ENCODE data around the gene CXCL5. TPM values are rescaled to one million over a fixed set of nuclear protein-coding genes. Genes with fewer than 3 reads are reported as not detected.

CXCL5 gene
- total and polyA plus RNA-seq, 2 experiments from 2014 or later: 7.5 to 7.6 TPM

DNA sequence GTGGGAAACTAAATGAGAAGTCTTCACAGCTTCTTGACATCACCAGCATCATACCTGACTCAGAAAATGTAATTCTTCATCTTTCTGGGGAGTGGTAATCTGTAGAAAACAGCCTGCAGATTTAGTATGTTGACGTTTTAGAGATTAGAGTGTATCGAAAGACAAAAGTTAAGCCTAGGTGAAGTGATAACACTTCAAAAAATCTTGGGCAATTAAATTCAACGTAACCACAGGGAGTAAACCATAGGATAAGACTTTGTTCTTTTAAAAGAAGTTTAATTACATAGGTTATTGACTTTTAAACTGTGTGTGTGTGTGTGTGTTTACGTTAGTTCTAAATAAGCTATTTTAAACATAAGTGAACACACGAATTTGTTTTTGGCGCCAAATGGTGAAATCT is 1.8 kb upstream of the CXCL5 start (continued):
- TF ChIP-seq, protein P1, sequence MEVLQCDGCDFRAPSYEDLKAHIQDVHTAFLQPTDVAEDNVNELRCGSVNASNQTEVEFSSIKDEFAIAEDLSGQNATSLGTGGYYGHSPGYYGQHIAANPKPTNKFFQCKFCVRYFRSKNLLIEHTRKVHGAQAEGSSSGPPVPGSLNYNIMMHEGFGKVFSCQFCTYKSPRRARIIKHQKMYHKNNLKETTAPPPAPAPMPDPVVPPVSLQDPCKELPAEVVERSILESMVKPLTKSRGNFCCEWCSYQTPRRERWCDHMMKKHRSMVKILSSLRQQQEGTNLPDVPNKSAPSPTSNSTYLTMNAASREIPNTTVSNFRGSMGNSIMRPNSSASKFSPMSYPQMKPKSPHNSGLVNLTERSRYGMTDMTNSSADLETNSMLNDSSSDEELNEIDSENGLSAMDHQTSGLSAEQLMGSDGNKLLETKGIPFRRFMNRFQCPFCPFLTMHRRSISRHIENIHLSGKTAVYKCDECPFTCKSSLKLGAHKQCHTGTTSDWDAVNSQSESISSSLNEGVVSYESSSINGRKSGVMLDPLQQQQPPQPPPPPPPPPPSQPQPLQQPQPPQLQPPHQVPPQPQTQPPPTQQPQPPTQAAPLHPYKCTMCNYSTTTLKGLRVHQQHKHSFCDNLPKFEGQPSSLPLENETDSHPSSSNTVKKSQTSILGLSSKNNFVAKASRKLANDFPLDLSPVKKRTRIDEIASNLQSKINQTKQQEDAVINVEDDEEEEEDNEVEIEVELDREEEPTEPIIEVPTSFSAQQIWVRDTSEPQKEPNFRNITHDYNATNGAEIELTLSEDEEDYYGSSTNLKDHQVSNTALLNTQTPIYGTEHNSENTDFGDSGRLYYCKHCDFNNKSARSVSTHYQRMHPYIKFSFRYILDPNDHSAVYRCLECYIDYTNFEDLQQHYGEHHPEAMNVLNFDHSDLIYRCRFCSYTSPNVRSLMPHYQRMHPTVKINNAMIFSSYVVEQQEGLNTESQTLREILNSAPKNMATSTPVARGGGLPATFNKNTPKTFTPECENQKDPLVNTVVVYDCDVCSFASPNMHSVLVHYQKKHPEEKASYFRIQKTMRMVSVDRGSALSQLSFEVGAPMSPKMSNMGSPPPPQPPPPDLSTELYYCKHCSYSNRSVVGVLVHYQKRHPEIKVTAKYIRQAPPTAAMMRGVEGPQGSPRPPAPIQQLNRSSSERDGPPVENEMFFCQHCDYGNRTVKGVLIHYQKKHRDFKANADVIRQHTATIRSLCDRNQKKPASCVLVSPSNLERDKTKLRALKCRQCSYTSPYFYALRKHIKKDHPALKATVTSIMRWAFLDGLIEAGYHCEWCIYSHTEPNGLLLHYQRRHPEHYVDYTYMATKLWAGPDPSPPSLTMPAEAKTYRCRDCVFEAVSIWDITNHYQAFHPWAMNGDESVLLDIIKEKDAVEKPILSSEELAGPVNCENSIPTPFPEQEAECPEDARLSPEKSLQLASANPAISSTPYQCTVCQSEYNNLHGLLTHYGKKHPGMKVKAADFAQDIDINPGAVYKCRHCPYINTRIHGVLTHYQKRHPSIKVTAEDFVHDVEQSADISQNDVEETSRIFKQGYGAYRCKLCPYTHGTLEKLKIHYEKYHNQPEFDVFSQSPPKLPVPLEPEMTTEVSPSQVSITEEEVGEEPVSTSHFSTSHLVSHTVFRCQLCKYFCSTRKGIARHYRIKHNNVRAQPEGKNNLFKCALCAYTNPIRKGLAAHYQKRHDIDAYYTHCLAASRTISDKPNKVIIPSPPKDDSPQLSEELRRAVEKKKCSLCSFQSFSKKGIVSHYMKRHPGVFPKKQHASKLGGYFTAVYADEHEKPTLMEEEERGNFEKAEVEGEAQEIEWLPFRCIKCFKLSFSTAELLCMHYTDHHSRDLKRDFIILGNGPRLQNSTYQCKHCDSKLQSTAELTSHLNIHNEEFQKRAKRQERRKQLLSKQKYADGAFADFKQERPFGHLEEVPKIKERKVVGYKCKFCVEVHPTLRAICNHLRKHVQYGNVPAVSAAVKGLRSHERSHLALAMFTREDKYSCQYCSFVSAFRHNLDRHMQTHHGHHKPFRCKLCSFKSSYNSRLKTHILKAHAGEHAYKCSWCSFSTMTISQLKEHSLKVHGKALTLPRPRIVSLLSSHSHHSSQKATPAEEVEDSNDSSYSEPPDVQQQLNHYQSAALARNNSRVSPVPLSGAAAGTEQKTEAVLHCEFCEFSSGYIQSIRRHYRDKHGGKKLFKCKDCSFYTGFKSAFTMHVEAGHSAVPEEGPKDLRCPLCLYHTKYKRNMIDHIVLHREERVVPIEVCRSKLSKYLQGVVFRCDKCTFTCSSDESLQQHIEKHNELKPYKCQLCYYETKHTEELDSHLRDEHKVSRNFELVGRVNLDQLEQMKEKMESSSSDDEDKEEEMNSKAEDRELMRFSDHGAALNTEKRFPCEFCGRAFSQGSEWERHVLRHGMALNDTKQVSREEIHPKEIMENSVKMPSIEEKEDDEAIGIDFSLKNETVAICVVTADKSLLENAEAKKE (CRISPR knock-in tag; IDR thresholded peaks at IDR 0.05): no peak

GRCh38 chr4:73992050-73992449 is 6.4 kb downstream of the CXCL5 start:
- H2AFZ ChIP-seq: no peak overlapping the region
- H3K36me3 ChIP-seq (ENCODE audit: insufficient read depth): no peaks in the 10 kb centered on the region
- peaks cover 24% of the 10 kb centered on the region for H3K4me1 Mint-ChIP-seq
- H3K4me3 ChIP-seq: no peak overlapping the region
- ATAC-seq: no peak
- no peak for DNase-seq (ENCODE audit: low spot score)
- peaks cover 4% of the 10 kb centered on the region; the same call in 1 of the 3 replicates for H3K9me3 Mint-ChIP-seq
- no peak overlapping the region for H3K27ac Mint-ChIP-seq
- no peak overlapping the region for H3K4me2 ChIP-seq
- H3K27me3 ChIP-seq (ENCODE audit: insufficient read depth): no peaks in the 10 kb centered on the region
- no peaks in the 10 kb centered on the region for H3K9me2 ChIP-seq (ENCODE audit: insufficient read depth)
- H3K27ac ChIP-seq (ENCODE audit: low read depth): no peak overlapping the region
- H3K27me3 Mint-ChIP-seq (ENCODE audit: insufficient read depth, low read depth, poor library complexity): no peaks in the 10 kb centered on the region
- no peaks in the 10 kb centered on the region for H3F3A ChIP-seq (replicated peaks; ENCODE audit: low read depth)
- peaks cover 19% of the 10 kb centered on the region for H3K36me3 Mint-ChIP-seq (ENCODE audit: low read depth)
- no peaks in the 10 kb centered on the region for H4K20me1 ChIP-seq (replicated peaks; ENCODE audit: insufficient read depth)
- H3K79me2 ChIP-seq (replicated peaks; ENCODE audit: insufficient read depth): no peaks in the 10 kb centered on the region
- no peak overlapping the region for H3K4me3 Mint-ChIP-seq
- H3K4me1 ChIP-seq (ENCODE audit: insufficient read depth): peaks cover 20% of the 10 kb centered on the region
- TF ChIP-seq JUNB (IDR thresholded peaks at IDR 0.05; ENCODE audit: unreplicated experiment) (no peak), ZNF114 (CRISPR knock-in tag; IDR thresholded peaks at IDR 0.05) (no peak), STAT1 (IDR thresholded peaks at IDR 0.05; ENCODE audit: unreplicated experiment) (no peak), EZH2phosphoT487 (IDR thresholded peaks at IDR 0.05; ENCODE audit: unreplicated experiment) (no peak), CTCF (conservative IDR thresholded peaks at IDR 0.05; ENCODE audit: low read depth in 2 of 2) (no peak), ZNF331 (CRISPR knock-in tag; IDR thresholded peaks at IDR 0.05; ENCODE audit: low read depth) (no peak), CREB1 (CRISPR knock-in tag; IDR thresholded peaks at IDR 0.05; ENCODE audit: low read depth) (no peak)
- TF ChIP-seq, protein P2, sequence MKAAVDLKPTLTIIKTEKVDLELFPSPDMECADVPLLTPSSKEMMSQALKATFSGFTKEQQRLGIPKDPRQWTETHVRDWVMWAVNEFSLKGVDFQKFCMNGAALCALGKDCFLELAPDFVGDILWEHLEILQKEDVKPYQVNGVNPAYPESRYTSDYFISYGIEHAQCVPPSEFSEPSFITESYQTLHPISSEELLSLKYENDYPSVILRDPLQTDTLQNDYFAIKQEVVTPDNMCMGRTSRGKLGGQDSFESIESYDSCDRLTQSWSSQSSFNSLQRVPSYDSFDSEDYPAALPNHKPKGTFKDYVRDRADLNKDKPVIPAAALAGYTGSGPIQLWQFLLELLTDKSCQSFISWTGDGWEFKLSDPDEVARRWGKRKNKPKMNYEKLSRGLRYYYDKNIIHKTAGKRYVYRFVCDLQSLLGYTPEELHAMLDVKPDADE (IDR thresholded peaks at IDR 0.05): no peak
